Thyroid gland (tissue), 4 donors: ENCODE results near the gene ITGB7. TPM values are rescaled to one million over a fixed set of nuclear protein-coding genes. Genes with fewer than 3 reads are reported as not detected.

Experiments used
- DNase-seq, 2 donors: peaks; one replicate each; pipeline ENCODE4 v3.0.0-alpha.2; 2019
- H3K27ac ChIP-seq, 3 donors: fragments of 200-600 bp; sonication (generic); 1 replicate in 2 of 3; 2 replicates in 1 of 3; pipeline ENCODE4 v1.5.1; 2016 to 2019; ENCODE audit warnings: mild to moderate bottlenecking in 1 of 3, moderate library complexity in 1 of 3
- H3K27me3 ChIP-seq: fragments of 200-600 bp; sonication (generic); one replicate; pipeline ENCODE4 v1.5.1; 2019
- H3K36me3 ChIP-seq, 2 donors: fragments of 200-600 bp; sonication (generic); one replicate each; pipeline ENCODE4 v1.5.1; 2016 to 2019
- H3K4me1 ChIP-seq, 2 donors: fragments of 200-600 bp; sonication (generic); one replicate each; pipeline ENCODE4 v1.5.1; 2017 to 2019
- H3K4me3 ChIP-seq, 3 donors: fragments of 200-600 bp; sonication (generic); replicated peaks in 1 of 3; 1 replicate in 2 of 3; 2 replicates in 1 of 3; pipeline ENCODE4 v1.5.1; 2016; ENCODE audit warnings: mild to moderate bottlenecking in 1 of 3
- H3K9me3 ChIP-seq: fragments of 200-600 bp; sonication (generic); one replicate; pipeline ENCODE4 v1.5.1; 2017
- CTCF ChIP-seq, 6 experiments: fragments of 200-600 bp in 3 of 6; fragments of 450-650 bp in 3 of 6; sonication (generic) in 3 of 6; IDR thresholded peaks; one replicate each; pipeline ENCODE4 v1.5.1; 2016 to 2019; ENCODE audit warnings: antibody characterized with exemption in 6 of 6, mild to moderate bottlenecking in 2 of 6, inconsistent platforms in 1 of 6, moderate library complexity in 1 of 6
- POLR2A ChIP-seq, 2 donors: fragments of 450-650 bp; IDR thresholded peaks; one replicate each; pipeline ENCODE4 v1.6.1; 2017; ENCODE audit warnings: antibody characterized with exemption in 2 of 2, mild to moderate bottlenecking in 2 of 2, moderate library complexity in 1 of 2
- WGBS, 2 donors: methylation state at CpG; one replicate each; pipeline ENCODE4 v1.1.5; 2017; 5-methylcytosine and 5-hydroxymethylcytosine counted together
- intact Hi-C: fragments of 100-400 bp; cut with DNase I; formaldehyde crosslinking; loops from one replicate; pipeline ENCODE4 v1.15.1; 2023
- total RNA-seq, 4 donors: library from RNA; depleted of rRNA; stranded (reverse); fragments of >200 nt; gene quantifications; one replicate each; pipeline ENCODE4 v1.2.3, GENCODE V29; 2016

The ITGB7 gene
- total RNA-seq, 4 donors from 2014 or later = 3.2 to 15.6 (median 4.9) TPM

GRCh38 chr12:53151039-53151438, 56.0 kb downstream of the ITGB7 start:
- DNase-seq = no peak

GRCh38 chr12:53147653-53148052, 59.4 kb downstream of the ITGB7 start:
- Histone ChIP-seq H3K36me3 (no peaks in the 10 kb centered on the region), H3K27ac (no peak overlapping the region), H3K27me3 (no peaks in the 10 kb centered on the region), H3K9me3 (no peaks in the 10 kb centered on the region), H3K4me1 (no peaks in the 10 kb centered on the region), H3K4me3 (no peak overlapping the region)
- WGBS, 2 donors = 88 to 91% methylated on average over 15 of the region's 15 CpGs
- no peak for DNase-seq
- intact Hi-C loops = no loop called here
- no peak for TF ChIP-seq POLR2A (IDR thresholded peaks at IDR 0.05)
- no peak for TF ChIP-seq CTCF (IDR thresholded peaks at IDR 0.05)

More at GRCh38 chr12:53151039-53151438, 56.0 kb downstream of the ITGB7 start:
- Histone ChIP-seq H3K27ac (no peak overlapping the region), H3K36me3 (no peaks in the 10 kb centered on the region), H3K4me3 (no peak overlapping the region), H3K4me1 (no peaks in the 10 kb centered on the region), H3K9me3 (no peaks in the 10 kb centered on the region), H3K27me3 (no peaks in the 10 kb centered on the region)
- WGBS, 2 donors = 94% methylated on average over 6 of the region's 6 CpGs
- intact Hi-C loops = no loop called here
- TF ChIP-seq CTCF (IDR thresholded peaks at IDR 0.05) (no peak), POLR2A (IDR thresholded peaks at IDR 0.05) (no peak)

- Histone ChIP-seq H3K36me3 (no peaks in the 10 kb centered on the region), H3K4me1 (no peaks in the 10 kb centered on the region), H3K4me3 (no peak overlapping the region), H3K27ac (no peak overlapping the region), H3K9me3 (no peaks in the 10 kb centered on the region), H3K27me3 (no peaks in the 10 kb centered on the region)
- TF ChIP-seq POLR2A (IDR thresholded peaks at IDR 0.05) = no peak
- TF ChIP-seq CTCF (IDR thresholded peaks at IDR 0.05) = no peak
- WGBS, 2 donors = 87% methylated on average over 5 of the region's 5 CpGs
- intact Hi-C loops = no loop called here
- DNase-seq = no peak
Observed at GRCh38 chr12:53147181-53147580, 59.9 kb downstream of the ITGB7 start.

GRCh38 chr12:53145383-53146260, 61.4 kb downstream of the ITGB7 start:
- 85 to 94% methylated on average over 5 of the region's 5 CpGs for WGBS, 2 donors
- Histone ChIP-seq H3K4me1 (no peaks in the 10 kb centered on the region), H3K27ac (no peak overlapping the region), H3K36me3 (no peaks in the 10 kb centered on the region), H3K27me3 (no peaks in the 10 kb centered on the region), H3K9me3 (no peaks in the 10 kb centered on the region), H3K4me3 (no peak overlapping the region)
- DNase-seq = no peak
- TF ChIP-seq CTCF (IDR thresholded peaks at IDR 0.05) = no peak
- TF ChIP-seq POLR2A (IDR thresholded peaks at IDR 0.05) = no peak
- intact Hi-C loops = no loop called here

- no peaks in the 10 kb centered on the region for H3K36me3 ChIP-seq
- no peaks in the 10 kb centered on the region for H3K4me1 ChIP-seq
- WGBS, 2 donors = 86 to 90% methylated on average over 4 of the region's 4 CpGs
- H3K4me3 ChIP-seq = no peak overlapping the region
- no peaks in the 10 kb centered on the region for H3K9me3 ChIP-seq
- H3K27ac ChIP-seq = no peak overlapping the region
- intact Hi-C loops = no loop called here
- TF ChIP-seq CTCF (IDR thresholded peaks at IDR 0.05) (no peak), POLR2A (IDR thresholded peaks at IDR 0.05) (no peak)
- no peaks in the 10 kb centered on the region for H3K27me3 ChIP-seq
- no peak for DNase-seq
Observed at GRCh38 chr12:53143355-53143754, 63.7 kb downstream of the ITGB7 start.
